Neural cell (in vitro differentiated cells): ENCODE data around the gene INPP5A. TPM values are rescaled to one million over a fixed set of nuclear protein-coding genes. Genes with fewer than 3 reads are reported as not detected.
"Not testable (repeated sequence)": the region's sequence is repeated elsewhere in the genome, so short reads cannot be mapped to it uniquely, and the experiment has no call there.

ENCODE experiments used
- H2AFZ ChIP-seq: fragments of 200-600, 300-800 bp; sonication (generic), shearing (Covaris generic); 2 replicates; pipeline ENCODE4 v1.6.0; 2014; ENCODE audit warnings: low read depth, mild to moderate bottlenecking, antibody characterized with exemption, low read length, moderate library complexity
- H3F3A ChIP-seq: fragments of 200-600 bp; shearing (Covaris generic); 2 replicates; pipeline ENCODE4 v1.6.1; 2016; ENCODE audit warnings: mild to moderate bottlenecking, moderate library complexity, mixed read lengths, antibody characterized with exemption, low read length; ENCODE audit not compliant: insufficient read depth, poor library complexity, severe bottlenecking
- H3K27ac ChIP-seq: fragments of 200-600, 300-800 bp; sonication (generic), shearing (Covaris generic); 2 replicates; pipeline ENCODE4 v1.5.1; 2014; ENCODE audit warnings: mild to moderate bottlenecking, low read length, moderate library complexity
- H3K27me3 ChIP-seq: fragments of 300-800, 200-600 bp; sonication (generic), shearing (Covaris generic); 2 replicates; pipeline ENCODE4 v1.6.0; 2014; ENCODE audit warnings: mild to moderate bottlenecking, low read depth, low read length, moderate library complexity; ENCODE audit not compliant: insufficient read depth
- H3K36me3 ChIP-seq: fragments of 300-800, 200-600 bp; sonication (generic), shearing (Covaris generic); 2 replicates; pipeline ENCODE4 v1.5.1; 2014; ENCODE audit warnings: mild to moderate bottlenecking, antibody characterized with exemption, low read length, moderate library complexity; ENCODE audit not compliant: insufficient read depth
- H3K4me2 ChIP-seq: fragments of 300-800, 200-600 bp; sonication (generic), shearing (Covaris generic); 2 replicates; pipeline ENCODE4 v1.6.0; 2014; ENCODE audit warnings: mild to moderate bottlenecking, low read length
- H3K4me3 ChIP-seq: fragments of 300-800, 200-600 bp; sonication (generic), shearing (Covaris generic); 2 replicates; pipeline ENCODE4 v1.5.1; 2014; ENCODE audit warnings: mild to moderate bottlenecking, low read length, moderate library complexity
- H3K79me2 ChIP-seq: fragments of 200-600 bp; shearing (Covaris generic); replicated peaks from 2 replicates; pipeline ENCODE4 v1.6.0; 2014; ENCODE audit warnings: mild to moderate bottlenecking, low read length, moderate library complexity; ENCODE audit not compliant: insufficient read depth
- H3K9ac ChIP-seq: fragments of 300-800, 200-600 bp; sonication (generic), shearing (Covaris generic); 2 replicates; pipeline ENCODE4 v1.6.1; 2016; ENCODE audit warnings: mild to moderate bottlenecking, low read length, mixed read lengths
- H3K9me2 ChIP-seq: fragments of 200-600 bp; shearing (Covaris generic); 2 replicates; pipeline ENCODE4 v1.6.1; 2016; ENCODE audit warnings: mild to moderate bottlenecking, low read length, mixed read lengths; ENCODE audit not compliant: insufficient read depth
- H3K9me3 ChIP-seq: fragments of 200-600, 300-800 bp; sonication (generic), shearing (Covaris generic); 2 replicates; pipeline ENCODE4 v1.6.1; 2016; ENCODE audit warnings: mild to moderate bottlenecking, mixed run types, low read length, moderate library complexity, mixed read lengths
- H4K20me1 ChIP-seq: fragments of 200-600 bp; shearing (Covaris generic); 2 replicates; pipeline ENCODE4 v1.6.1; 2016; ENCODE audit warnings: mild to moderate bottlenecking, mixed run types; ENCODE audit not compliant: insufficient read depth
- CTCF ChIP-seq: fragments of 450-650 bp; IDR thresholded peaks from 2 replicates; pipeline ENCODE4 v1.5.1; 2014; ENCODE audit warnings: antibody characterized with exemption, mild to moderate bottlenecking, moderate library complexity; ENCODE audit not compliant: poor library complexity, severe bottlenecking
- EP300 ChIP-seq: fragments of 450-650 bp; conservative IDR thresholded peaks from 2 replicates; pipeline ENCODE4 v1.6.1; 2014; ENCODE audit warnings: antibody characterized with exemption, mild to moderate bottlenecking, moderate library complexity; ENCODE audit not compliant: poor library complexity, severe bottlenecking
- EZH2 ChIP-seq: fragments of 200-600, 300-800 bp; shearing (Covaris generic), sonication (generic); IDR thresholded peaks from 2 replicates; pipeline ENCODE4 v1.6.1; 2014; ENCODE audit warnings: antibody characterized with exemption, low read length, borderline replicate concordance, mild to moderate bottlenecking; ENCODE audit not compliant: insufficient read depth, poor library complexity, severe bottlenecking
- MXI1 ChIP-seq: fragments of 450-650 bp; conservative IDR thresholded peaks from 2 replicates; pipeline ENCODE4 v1.6.1; 2014; ENCODE audit warnings: antibody characterized with exemption, mild to moderate bottlenecking; ENCODE audit not compliant: poor library complexity, severe bottlenecking
- POLR2AphosphoS5 ChIP-seq: IDR thresholded peaks from 2 replicates; pipeline ENCODE4 v1.6.1; 2012
- RAD21 ChIP-seq: fragments of 450-650 bp; conservative IDR thresholded peaks from 2 replicates; pipeline ENCODE4 v1.6.1; 2014; ENCODE audit warnings: antibody characterized with exemption, mild to moderate bottlenecking, moderate library complexity
- REST ChIP-seq: IDR thresholded peaks from 2 replicates; pipeline ENCODE4 v1.6.1; 2012; ENCODE audit warnings: borderline replicate concordance
- SMC3 ChIP-seq: fragments of 450-650 bp; conservative IDR thresholded peaks from 2 replicates; pipeline ENCODE4 v1.6.1; 2014; ENCODE audit warnings: antibody characterized with exemption, mild to moderate bottlenecking, moderate library complexity; ENCODE audit not compliant: poor library complexity
- TAF1 ChIP-seq: IDR thresholded peaks from 2 replicates; pipeline ENCODE4 v1.6.1; 2012; ENCODE audit warnings: low read depth
- polyA plus RNA-seq: library from polyadenylated mRNA; depleted of rRNA; stranded (reverse); fragments of >200 nt; gene quantifications from 2 replicates; pipeline ENCODE4 v1.2.3, GENCODE V29; 2014

Gene INPP5A
- polyA plus RNA-seq, 1 donor from 2014 or later, result 48.8 TPM

GRCh38 chr10:132793871-132794849 lies 256.6 kb downstream of the INPP5A start:
- no peaks in the 10 kb centered on the region for H3K79me2 ChIP-seq
- H2AFZ ChIP-seq, result no peak overlapping the region
- H3K9me3 ChIP-seq, result no peaks in the 10 kb centered on the region
- no peaks in the 10 kb centered on the region for H3K36me3 ChIP-seq
- no peaks in the 10 kb centered on the region for H3F3A ChIP-seq
- TF ChIP-seq POLR2AphosphoS5, result no peak
- TF ChIP-seq TAF1, result no peak
- no peak for TF ChIP-seq EZH2
- no peak for TF ChIP-seq MXI1
- no peak for TF ChIP-seq CTCF
- no peak for TF ChIP-seq SMC3
- no peak for TF ChIP-seq EP300
- TF ChIP-seq REST, result no peak
- TF ChIP-seq RAD21, result no peak
- no peaks in the 10 kb centered on the region for H3K9me2 ChIP-seq
- peaks cover 24% of the 10 kb centered on the region for H3K27me3 ChIP-seq
- H3K9ac ChIP-seq, result no peak overlapping the region
- H3K27ac ChIP-seq, result no peak overlapping the region
- no peak overlapping the region for H3K4me2 ChIP-seq
- H4K20me1 ChIP-seq, result no peaks in the 10 kb centered on the region
- H3K4me3 ChIP-seq, result no peak overlapping the region

GRCh38 chr10:132796846-132797245 lies 259.3 kb downstream of the INPP5A start:
- no peak for TF ChIP-seq EZH2
- no peak for TF ChIP-seq RAD21
- TF ChIP-seq CTCF, result no peak
- TF ChIP-seq MXI1, result no peak
- no peak for TF ChIP-seq EP300
- no peak for TF ChIP-seq TAF1
- TF ChIP-seq REST, result no peak
- TF ChIP-seq POLR2AphosphoS5, result no peak
- no peak for TF ChIP-seq SMC3
- Histone ChIP-seq H3K4me2 (no peak overlapping the region), H2AFZ (no peak overlapping the region), H3K27me3 (no peaks in the 10 kb centered on the region), H3K36me3 (no peaks in the 10 kb centered on the region), H3K9me3 (peaks cover 2% of the 10 kb centered on the region), H4K20me1 (no peaks in the 10 kb centered on the region), H3K9me2 (no peaks in the 10 kb centered on the region), H3K27ac (no peak overlapping the region), H3K4me3 (no peak overlapping the region), H3K9ac (no peak overlapping the region), H3K79me2 (no peaks in the 10 kb centered on the region), H3F3A (no peaks in the 10 kb centered on the region)

- H3K36me3 ChIP-seq, H3K9me2 ChIP-seq, H3K4me3 ChIP-seq: not testable (repeated sequence)
These were observed 260.4 kb downstream of the INPP5A start for GRCh38 chr10:132797986-132798385.

More at GRCh38 chr10:132797986-132798385, 260.4 kb downstream of the INPP5A start:
- not testable (repeated sequence) for H3K27me3 ChIP-seq, H3K27ac ChIP-seq, H3K9me3 ChIP-seq, H3F3A ChIP-seq, H3K79me2 ChIP-seq, H3K9ac ChIP-seq, H3K4me2 ChIP-seq, H4K20me1 ChIP-seq, H2AFZ ChIP-seq
